Activated CD4-positive, alpha-beta T cell treated with anti-CD3 and anti-CD28 coated beads for 36 hours (primary cell): ENCODE results near the gene SUMO4. TPM values are rescaled to one million over a fixed set of nuclear protein-coding genes. Genes with fewer than 3 reads are reported as not detected.
A peak's percentile ranks its signal among the peaks of the same experiment; 100 is the strongest.
"Not testable (repeated sequence)": the region's sequence is repeated elsewhere in the genome, so short reads cannot be mapped to it uniquely, and the experiment has no call there.

Experiments
- ATAC-seq: fragments of 200-7000 bp; cut with Tn5 transposase; one replicate; pipeline ENCODE4 v1.10.0; 2021; ENCODE audit warnings: mild to moderate bottlenecking, moderate library complexity
- CTCF ChIA-PET: fragments of 350-600 bp; sonication (Branson Sonifier 250); formaldehyde crosslinking; loops from one replicate; lab custom pipeline; 2021; ENCODE audit warnings: antibody characterized with exemption; lab: Charles Lee
- POLR2A ChIA-PET: fragments of 350-600 bp; sonication (Branson Sonifier 250); formaldehyde crosslinking; loops from one replicate; lab custom pipeline; 2021; ENCODE audit warnings: antibody characterized with exemption, inconsistent platforms; lab: Charles Lee
- DNase-seq: peaks from one replicate; pipeline ENCODE4 v3.0.0-alpha.2; 2020
- H3K27ac Mint-ChIP-seq: one replicate; pipeline ENCODE4 v1.8.0; 2021; ENCODE audit warnings: mixed read lengths
- H3K27me3 Mint-ChIP-seq: one replicate; pipeline ENCODE4 v1.8.0; 2021; ENCODE audit warnings: mixed read lengths
- H3K36me3 Mint-ChIP-seq: one replicate; pipeline ENCODE4 v1.8.0; 2021; ENCODE audit warnings: low read depth, mixed read lengths
- H3K4me1 Mint-ChIP-seq: one replicate; pipeline ENCODE4 v1.8.0; 2021; ENCODE audit warnings: mixed read lengths
- H3K4me3 Mint-ChIP-seq: one replicate; pipeline ENCODE4 v1.8.0; 2021; ENCODE audit warnings: mild to moderate bottlenecking, moderate library complexity, mixed read lengths
- H3K9me3 Mint-ChIP-seq: one replicate; pipeline ENCODE4 v1.8.0; 2021; ENCODE audit warnings: low read depth, mixed read lengths
- intact Hi-C, 2 experiments: fragments of 100-400 bp; cut with DNase I in 1 of 2; cut with micrococcal nuclease in 1 of 2; formaldehyde crosslinking; loops; one replicate each; pipeline versions ENCODE4 v1.14.2 to v1.15.1; 2022 to 2024; cut with DNase I, micrococcal nuclease
- total RNA-seq, 2 experiments: library from RNA; stranded (reverse); gene quantifications; one replicate each; pipeline ENCODE4 v1.2.3, GENCODE V29; 2021

The SUMO4 gene
- total RNA-seq, 2 experiments from 2014 or later, result 4.7 to 5.3 TPM

GRCh38 chr6:149444360-149445094 is 44.5 kb downstream of the SUMO4 start:
- H3K9me3 Mint-ChIP-seq, intact Hi-C loops, H3K4me3 Mint-ChIP-seq, H3K27me3 Mint-ChIP-seq, H3K36me3 Mint-ChIP-seq, H3K4me1 Mint-ChIP-seq, POLR2A ChIA-PET: not testable (repeated sequence)
- CTCF ChIA-PET, result interaction anchor here (0.6 to 4.8 kb wide), 3 partner anchors 11 to 72 kb away, joined by 3 to 26 read pairs (median 3); no protein-coding TSS in a partner anchor
- H3K27ac Mint-ChIP-seq, result peak overlapping the region; percentile 4
- ATAC-seq (peak; percentile 20), DNase-seq (peak; percentile 36)

GRCh38 chr6:149445095-149445466 is 45.0 kb downstream of the SUMO4 start:
- H3K27ac Mint-ChIP-seq, result no peak overlapping the region
- POLR2A ChIA-PET, result interaction anchor here (0.7 kb wide), 1 partner anchor 100 kb away, joined by 3 read pairs; no protein-coding TSS in a partner anchor
- H3K4me1 Mint-ChIP-seq, result peaks cover 4% of the 10 kb centered on the region
- H3K27me3 Mint-ChIP-seq, result no peaks in the 10 kb centered on the region
- peak; percentile 47 for DNase-seq
- H3K9me3 Mint-ChIP-seq, result no peaks in the 10 kb centered on the region
- H3K36me3 Mint-ChIP-seq, result peaks cover 14% of the 10 kb centered on the region
- peak; percentile 42 for ATAC-seq
- CTCF ChIA-PET, result interaction anchor here (0.6 to 4.8 kb wide), 2 partner anchors 11 to 72 kb away, joined by 3 to 26 read pairs; no protein-coding TSS in a partner anchor
- intact Hi-C loops, result no loop called here
- no peak overlapping the region for H3K4me3 Mint-ChIP-seq

- intact Hi-C loops, result no loop called here
- ChIA-PET POLR2A (interaction anchor here (0.7 kb wide), 1 partner anchor 100 kb away, joined by 3 read pairs; no protein-coding TSS in a partner anchor), CTCF (interaction anchor here (0.6 to 4.8 kb wide), 4 partner anchors 12 to 71 kb away, joined by 3 to 26 read pairs (median 6); no protein-coding TSS in a partner anchor)
- Mint-ChIP-seq H3K4me1 (peaks cover 4% of the 10 kb centered on the region), H3K27ac (no peak overlapping the region), H3K9me3 (no peaks in the 10 kb centered on the region), H3K36me3 (peaks cover 18% of the 10 kb centered on the region), H3K27me3 (no peaks in the 10 kb centered on the region), H3K4me3 (no peak overlapping the region)
- no peak for DNase-seq
- ATAC-seq, result peak; percentile 23
Measured at GRCh38 chr6:149445573-149445972, 45.5 kb downstream of the SUMO4 start.

GRCh38 chr6:149446791-149447376 is 46.8 kb downstream of the SUMO4 start:
- intact Hi-C loops, result no loop called here
- ATAC-seq (no peak), DNase-seq (no peak)
- Mint-ChIP-seq H3K9me3 (no peaks in the 10 kb centered on the region), H3K27me3 (no peaks in the 10 kb centered on the region), H3K4me3 (no peak overlapping the region), H3K27ac (no peak overlapping the region), H3K36me3 (peaks cover 24% of the 10 kb centered on the region), H3K4me1 (peaks cover 4% of the 10 kb centered on the region)
- ChIA-PET POLR2A (no interaction called here), CTCF (interaction anchor here (0.6 to 4.8 kb wide), 7 partner anchors 13 to 577 kb away, joined by 3 to 26 read pairs (median 4); partner anchors contain the start of gene PPIL4)

- CTCF ChIA-PET, result interaction anchor here (0.6 to 1.3 kb wide), 7 partner anchors 34 to 915 kb away, joined by 3 to 5 read pairs (median 3); no protein-coding TSS in a partner anchor
- H3K9me3 Mint-ChIP-seq, result no peaks in the 10 kb centered on the region
- DNase-seq (no peak), ATAC-seq (no peak)
- intact Hi-C loops, result no loop called here
- H3K27me3 Mint-ChIP-seq, result no peaks in the 10 kb centered on the region
- no peak overlapping the region for H3K4me3 Mint-ChIP-seq
- POLR2A ChIA-PET, result no interaction called here
- H3K27ac Mint-ChIP-seq, result no peak overlapping the region
- peaks cover 4% of the 10 kb centered on the region for H3K4me1 Mint-ChIP-seq
- H3K36me3 Mint-ChIP-seq, result peaks cover 32% of the 10 kb centered on the region
Measured at GRCh38 chr6:149448821-149449453, 48.9 kb downstream of the SUMO4 start.

GRCh38 chr6:149449831-149450678 is 50.0 kb downstream of the SUMO4 start:
- ChIA-PET CTCF (interaction anchor here (0.7 to 1.3 kb wide), 4 partner anchors 18 to 87 kb away, joined by 3 to 5 read pairs (median 4); no protein-coding TSS in a partner anchor), POLR2A (no interaction called here)
- ATAC-seq (no peak), DNase-seq (no peak)
- Mint-ChIP-seq H3K27ac (no peak overlapping the region), H3K4me1 (peaks cover 4% of the 10 kb centered on the region), H3K36me3 (peaks cover 30% of the 10 kb centered on the region), H3K9me3 (no peaks in the 10 kb centered on the region), H3K4me3 (no peak overlapping the region), H3K27me3 (no peaks in the 10 kb centered on the region)
- intact Hi-C loops, result no loop called here

Other genes starting within 250 kb of the SUMO4 start
- gene TAB2, start 82.5 kb upstream of the SUMO4 start, total RNA-seq, result 10 to 100 TPM; 65.8 to 94.1 TPM
- 10 to 100 TPM; 72.2 to 89.9 TPM for gene ZC3H12D, start 84.8 kb downstream of the SUMO4 start, total RNA-seq
- gene PPIL4, start 145.8 kb downstream of the SUMO4 start, total RNA-seq, result 10 to 100 TPM; 22.6 to 26.8 TPM
- gene GINM1, start 166.1 kb downstream of the SUMO4 start, total RNA-seq, result 10 to 100 TPM; 15.9 to 17.3 TPM
- gene KATNA1, start 248.5 kb downstream of the SUMO4 start, total RNA-seq, result 10 to 100 TPM; 18.1 to 21.6 TPM